Chondrocyte (in vitro differentiated cells): ENCODE results near the gene PGBD1. TPM values are rescaled to one million over a fixed set of nuclear protein-coding genes. Genes with fewer than 3 reads are reported as not detected.

Experiments
- DNase-seq: peaks from one replicate; pipeline ENCODE4 v3.0.0; 2021; ENCODE audit warnings: mixed read lengths, low spot score
- H3K27ac Mint-ChIP-seq: one replicate; pipeline ENCODE4 v1.8.0; 2021; ENCODE audit warnings: mild to moderate bottlenecking, moderate library complexity, mixed read lengths; ENCODE audit not compliant: unreplicated experiment
- H3K27me3 Mint-ChIP-seq: 2 replicates; pipeline ENCODE4 v1.8.0; 2021; ENCODE audit warnings: low read depth, mixed read lengths
- H3K36me3 Mint-ChIP-seq: 2 replicates; pipeline ENCODE4 v1.8.0; 2021; ENCODE audit warnings: low read depth, mixed read lengths
- H3K4me1 Mint-ChIP-seq: 2 replicates; pipeline ENCODE4 v1.8.0; 2021; ENCODE audit warnings: low read depth, mild to moderate bottlenecking, mixed read lengths
- H3K4me3 Mint-ChIP-seq: one replicate; pipeline ENCODE4 v1.8.0; 2021; ENCODE audit warnings: mild to moderate bottlenecking, moderate library complexity, mixed read lengths; ENCODE audit not compliant: unreplicated experiment
- H3K9me3 Mint-ChIP-seq: 2 replicates; pipeline ENCODE4 v1.8.0; 2021; ENCODE audit warnings: low read depth, mixed read lengths
- CTCF ChIP-seq: fragments of 200-600 bp; sonication (generic); IDR thresholded peaks from 2 replicates; pipeline ENCODE4 v1.5.0; 2021; ENCODE audit warnings: antibody characterized with exemption, mild to moderate bottlenecking, moderate library complexity
- total RNA-seq: library from RNA; stranded (reverse); gene quantifications from 3 replicates; pipeline ENCODE4 v1.2.1, GENCODE V29; 2021

Gene PGBD1
- total RNA-seq, 1 donor from 2014 or later = 8.5 TPM

- no peaks in the 10 kb centered on the region for H3K27me3 Mint-ChIP-seq
Measured at GRCh38 chr6:28274888-28275287, 6.5 kb upstream of the PGBD1 start.

GRCh38 chr6:28277746-28278145, 3.6 kb upstream of the PGBD1 start:
- no peak overlapping the region for H3K27ac Mint-ChIP-seq
- H3K36me3 Mint-ChIP-seq = peaks cover 37% of the 10 kb centered on the region
- peaks cover 6% of the 10 kb centered on the region for H3K9me3 Mint-ChIP-seq
- peaks cover 11% of the 10 kb centered on the region for H3K4me1 Mint-ChIP-seq
- H3K4me3 Mint-ChIP-seq = no peak overlapping the region
- H3K27me3 Mint-ChIP-seq = no peaks in the 10 kb centered on the region
- DNase-seq = no peak
- TF ChIP-seq CTCF = no peak

More at GRCh38 chr6:28274888-28275287, 6.5 kb upstream of the PGBD1 start:
- TF ChIP-seq CTCF = no peak
- H3K36me3 Mint-ChIP-seq = peaks cover 42% of the 10 kb centered on the region
- no peak overlapping the region for H3K4me3 Mint-ChIP-seq
- DNase-seq = no peak
- no peaks in the 10 kb centered on the region for H3K9me3 Mint-ChIP-seq
- no peak overlapping the region for H3K27ac Mint-ChIP-seq
- H3K4me1 Mint-ChIP-seq = no peaks in the 10 kb centered on the region

- DNase-seq = no peak
- H3K4me1 Mint-ChIP-seq = peaks cover 14% of the 10 kb centered on the region
- no peaks in the 10 kb centered on the region for H3K27me3 Mint-ChIP-seq
- TF ChIP-seq CTCF = no peak
- peaks cover 13% of the 10 kb centered on the region for H3K9me3 Mint-ChIP-seq
- H3K36me3 Mint-ChIP-seq = peaks cover 38% of the 10 kb centered on the region
- H3K4me3 Mint-ChIP-seq = peak overlapping the region; percentile 90
- H3K27ac Mint-ChIP-seq = no peak overlapping the region
Measured at GRCh38 chr6:28280595-28281287, 631 bp upstream of the PGBD1 start.

- peak overlapping the region; percentile 49 for H3K27ac Mint-ChIP-seq
- H3K27me3 Mint-ChIP-seq = no peaks in the 10 kb centered on the region
- peaks cover 14% of the 10 kb centered on the region for H3K4me1 Mint-ChIP-seq
- TF ChIP-seq CTCF = no peak
- H3K4me3 Mint-ChIP-seq = no peak overlapping the region
- H3K9me3 Mint-ChIP-seq = peaks cover 13% of the 10 kb centered on the region
- no peak for DNase-seq
- H3K36me3 Mint-ChIP-seq = peaks cover 37% of the 10 kb centered on the region
Measured at GRCh38 chr6:28282926-28283325, 1.6 kb downstream of the PGBD1 start.

- DNase-seq = no peak
- no peaks in the 10 kb centered on the region for H3K4me1 Mint-ChIP-seq
- H3K27me3 Mint-ChIP-seq = no peaks in the 10 kb centered on the region
- peaks cover 17% of the 10 kb centered on the region for H3K9me3 Mint-ChIP-seq
- no peak overlapping the region for H3K4me3 Mint-ChIP-seq
- peaks cover 50% of the 10 kb centered on the region for H3K36me3 Mint-ChIP-seq
- no peak overlapping the region for H3K27ac Mint-ChIP-seq
- TF ChIP-seq CTCF = no peak
Measured at GRCh38 chr6:28291573-28291972, 10.2 kb downstream of the PGBD1 start.
